Endothelial cell of umbilical vein (primary cell): ENCODE data around the gene IL4R. TPM values are rescaled to one million over a fixed set of nuclear protein-coding genes. Genes with fewer than 3 reads are reported as not detected.

Experiments
- BruUV-seq: library from RNA; stranded (reverse); fragments of 400-500 nt; replicated peaks from 2 replicates; lab custom pipeline; 2021; lab: Mats Ljungman, UMichigan
- CTCF ChIA-PET: fragments of 300-600, 350-600 bp; sonication (Branson Sonifier 250); formaldehyde crosslinking; loops from one replicate; lab custom pipeline; 2021; ENCODE audit warnings: antibody characterized with exemption, inconsistent platforms; lab: Charles Lee
- POLR2A ChIA-PET: fragments of 300-600, 350-600 bp; sonication (Branson Sonifier 250); formaldehyde crosslinking; loops from one replicate; lab custom pipeline; 2021; ENCODE audit warnings: antibody characterized with exemption, inconsistent platforms; lab: Charles Lee
- DNase-seq: peaks from one replicate; pipeline ENCODE4 v3.0.0-alpha.2; 2011; ENCODE audit warnings: low read depth, low spot score
- FAIRE-seq: peaks from 2 replicates; lab custom pipeline; 2011; peaks lifted over from hg19 to GRCh38; lab: Jason Lieb, UNC
- H2AFZ ChIP-seq: 2 replicates; pipeline ENCODE4 v1.6.0; 2012; ENCODE audit warnings: low read depth, low read length, control low read depth, inconsistent platforms
- H3K27ac ChIP-seq: 2 replicates; pipeline ENCODE4 v1.5.1; 2011; ENCODE audit warnings: low read depth, mild to moderate bottlenecking, control low read depth, low read length, moderate library complexity; ENCODE audit not compliant: insufficient read depth
- H3K27me3 ChIP-seq, 2 experiments: 2 replicates each; pipeline versions ENCODE4 v1.6.0 to v1.6.1; 2011; ENCODE audit warnings: low read length in 2 of 2, mixed read lengths in 1 of 2; ENCODE audit not compliant: control insufficient read depth in 2 of 2, insufficient read depth in 2 of 2
- H3K36me3 ChIP-seq, 2 experiments: 2 replicates in 1 of 2; 3 replicates in 1 of 2; pipeline ENCODE4 v1.5.1; 2011; ENCODE audit warnings: low read length in 2 of 2, mild to moderate bottlenecking in 1 of 2, moderate library complexity in 1 of 2; ENCODE audit not compliant: control insufficient read depth in 2 of 2, insufficient read depth in 2 of 2; ENCODE audit errors: extremely low read depth in 1 of 2
- H3K4me1 ChIP-seq: 3 replicates; pipeline ENCODE4 v1.5.1; 2011; ENCODE audit warnings: mild to moderate bottlenecking, low read length; ENCODE audit not compliant: control insufficient read depth, insufficient read depth; ENCODE audit errors: extremely low read depth
- H3K4me2 ChIP-seq: 2 replicates; pipeline ENCODE4 v1.6.1; 2011; ENCODE audit warnings: low read length, control low read depth, mixed read lengths; ENCODE audit not compliant: insufficient read depth
- H3K4me3 ChIP-seq, 3 experiments: fragments of 200-600 bp in 1 of 3; sonication (generic), shearing (Covaris generic) in 1 of 3; replicated peaks in 1 of 3; 2 replicates each; pipeline ENCODE4 v1.5.1; 2011 to 2016; ENCODE audit warnings: control low read depth in 3 of 3, low read length in 3 of 3, mild to moderate bottlenecking in 2 of 3, inconsistent platforms in 1 of 3, low read depth in 1 of 3, moderate library complexity in 1 of 3; ENCODE audit not compliant: insufficient read depth in 1 of 3
- H3K79me2 ChIP-seq: 2 replicates; pipeline ENCODE4 v1.6.0; 2012; ENCODE audit warnings: low read length, inconsistent platforms; ENCODE audit not compliant: control insufficient read depth, insufficient read depth
- H3K9ac ChIP-seq: replicated peaks from 2 replicates; pipeline ENCODE3; 2011; ENCODE audit warnings: low read length, control low read depth; ENCODE audit not compliant: insufficient read depth; ENCODE audit errors: extremely low read depth
- H3K9me1 ChIP-seq: replicated peaks from 3 replicates; pipeline ENCODE4 v1.6.0; 2011; ENCODE audit warnings: mild to moderate bottlenecking, low read length; ENCODE audit not compliant: control insufficient read depth, insufficient read depth; ENCODE audit errors: extremely low read depth
- H3K9me3 ChIP-seq: replicated peaks from 2 replicates; pipeline ENCODE4 v1.5.1; 2012; ENCODE audit warnings: low read length, inconsistent platforms; ENCODE audit not compliant: control insufficient read depth, insufficient read depth
- H4K20me1 ChIP-seq: replicated peaks from 2 replicates; pipeline ENCODE3; 2011; ENCODE audit warnings: mild to moderate bottlenecking, low read length; ENCODE audit not compliant: control insufficient read depth, insufficient read depth; ENCODE audit errors: extremely low read depth
- EZH2 ChIP-seq: IDR thresholded peaks from 2 replicates; pipeline ENCODE4 v1.6.1; 2012; ENCODE audit warnings: borderline replicate concordance, low read depth, mild to moderate bottlenecking, moderate library complexity, low read length, inconsistent platforms; ENCODE audit not compliant: severe bottlenecking
- FOS ChIP-seq: IDR thresholded peaks from 2 replicates; pipeline ENCODE4 v1.6.1; 2011; ENCODE audit warnings: mild to moderate bottlenecking, low read length, moderate library complexity, borderline replicate concordance; ENCODE audit not compliant: insufficient read depth
- GATA2 ChIP-seq: IDR thresholded peaks from 2 replicates; pipeline ENCODE4 v1.7.0; 2011; ENCODE audit warnings: low read depth, mild to moderate bottlenecking, moderate library complexity, mixed read lengths, low read length; ENCODE audit not compliant: insufficient read length, insufficient read depth
- dilution Hi-C: fragments of 300-500 bp; cut with MboI; formaldehyde crosslinking; loops from one replicate; pipeline ENCODE4 v1.15.0; 2019; ENCODE audit warnings: low sequenced_read_pairs; ENCODE audit not compliant: extremely low pct_ligation_motif_present
- intact Hi-C: fragments of 100-400 bp; cut with micrococcal nuclease; formaldehyde crosslinking; loops from one replicate; pipeline ENCODE4 v1.10.0; 2022
- polyA plus RNA-seq, 4 experiments: library from polyadenylated mRNA; depleted of rRNA in 3 of 4; stranded (reverse) in 3 of 4; unstranded in 1 of 4; fragments of >200 nt; gene quantifications; 2 replicates each; pipeline versions ENCODE4 v1.2.1 to v1.2.3, GENCODE V29; 2011 to 2012; ENCODE audit warnings: missing spikeins in 1 of 4
- total RNA-seq: library from RNA; stranded (reverse); gene quantifications from 2 replicates; pipeline ENCODE4 v1.2.3, GENCODE V29; 2021
- TF ChIP-seq, protein P1 (sequence below), 2 donors: IDR thresholded peaks; 1 replicate in 1 of 2; 2 replicates in 1 of 2; pipeline ENCODE4 v1.5.1; 2011; ENCODE audit warnings: low read length in 2 of 2, mild to moderate bottlenecking in 2 of 2, moderate library complexity in 2 of 2, control low read depth in 1 of 2, inconsistent platforms in 1 of 2, low read depth in 1 of 2; ENCODE audit not compliant: insufficient read depth in 1 of 2; ENCODE audit errors: extremely low read depth in 1 of 2

IL4R gene
- total and polyA plus RNA-seq, 2 donors (not counting 3 experiments of a cell fraction or from before 2014, with no cell fraction given): 138 to 139 TPM

DNA sequence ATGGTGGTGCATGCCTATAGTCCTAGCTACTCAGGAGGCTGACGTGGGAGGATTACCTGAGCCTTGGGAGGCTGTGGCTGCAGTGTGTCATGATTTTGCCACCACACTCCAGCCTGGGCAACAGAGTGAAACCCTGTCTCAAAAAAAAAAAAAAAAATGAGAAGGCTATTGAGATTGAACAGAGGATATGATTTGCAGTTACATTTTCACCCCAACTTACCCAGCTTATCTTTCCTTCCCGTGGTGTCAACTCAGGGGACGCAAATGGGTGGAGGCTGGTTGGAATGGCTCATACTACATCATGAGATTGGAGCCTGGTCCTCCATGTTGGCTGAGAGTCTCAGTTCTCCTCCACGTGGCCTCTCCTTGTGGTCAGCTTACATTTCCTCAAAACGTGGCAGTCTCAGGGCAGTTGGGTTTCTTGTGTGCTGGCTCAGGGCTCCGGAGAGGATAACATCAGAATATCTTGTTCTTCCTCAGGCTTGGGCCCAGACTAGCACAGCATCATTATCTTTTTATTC is 28.0 kb upstream of the IL4R start:
- Histone ChIP-seq H4K20me1 (no peaks in the 10 kb centered on the region), H3K4me3 (no peak overlapping the region), H3K4me1 (peaks cover 15% of the 10 kb centered on the region), H3K9me3 (no peaks in the 10 kb centered on the region), H3K9me1 (no peaks in the 10 kb centered on the region), H3K4me2 (no peak overlapping the region), H3K27ac (peak overlapping the region; percentile 86), H2AFZ (no peak overlapping the region), H3K79me2 (no peaks in the 10 kb centered on the region), H3K9ac (no peak overlapping the region), H3K27me3 (no peaks in the 10 kb centered on the region), H3K36me3 (no peaks in the 10 kb centered on the region)
- no peak for TF ChIP-seq FOS
- TF ChIP-seq, protein P1, sequence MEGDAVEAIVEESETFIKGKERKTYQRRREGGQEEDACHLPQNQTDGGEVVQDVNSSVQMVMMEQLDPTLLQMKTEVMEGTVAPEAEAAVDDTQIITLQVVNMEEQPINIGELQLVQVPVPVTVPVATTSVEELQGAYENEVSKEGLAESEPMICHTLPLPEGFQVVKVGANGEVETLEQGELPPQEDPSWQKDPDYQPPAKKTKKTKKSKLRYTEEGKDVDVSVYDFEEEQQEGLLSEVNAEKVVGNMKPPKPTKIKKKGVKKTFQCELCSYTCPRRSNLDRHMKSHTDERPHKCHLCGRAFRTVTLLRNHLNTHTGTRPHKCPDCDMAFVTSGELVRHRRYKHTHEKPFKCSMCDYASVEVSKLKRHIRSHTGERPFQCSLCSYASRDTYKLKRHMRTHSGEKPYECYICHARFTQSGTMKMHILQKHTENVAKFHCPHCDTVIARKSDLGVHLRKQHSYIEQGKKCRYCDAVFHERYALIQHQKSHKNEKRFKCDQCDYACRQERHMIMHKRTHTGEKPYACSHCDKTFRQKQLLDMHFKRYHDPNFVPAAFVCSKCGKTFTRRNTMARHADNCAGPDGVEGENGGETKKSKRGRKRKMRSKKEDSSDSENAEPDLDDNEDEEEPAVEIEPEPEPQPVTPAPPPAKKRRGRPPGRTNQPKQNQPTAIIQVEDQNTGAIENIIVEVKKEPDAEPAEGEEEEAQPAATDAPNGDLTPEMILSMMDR (IDR thresholded peaks at IDR 0.05; ENCODE audit: extremely low read depth in 1 of 2, insufficient read depth in 1 of 2, low read depth in 1 of 2, low read length in 2 of 2): no peak
- TF ChIP-seq EZH2: no peak
- no peak for TF ChIP-seq GATA2
- CTCF ChIA-PET: interaction anchor here (0.9 to 2.4 kb wide), 2 partner anchors 11 to 51 kb away, joined by 3 to 11 read pairs; no protein-coding TSS in a partner anchor
- DNase-seq: no peak
- dilution Hi-C loops (no loop called here), intact Hi-C loops (loop anchor here (1.0 to 2.0 kb wide), 8 partner anchors 8 to 82 kb away; partner anchors contain the start of gene NSMCE1)
- POLR2A ChIA-PET: interaction anchor here (1.4 kb wide), 1 partner anchor 44 kb away, joined by 3 read pairs; no protein-coding TSS in a partner anchor
- no TSS peak for BruUV-seq
- FAIRE-seq: no peak
